ENCODE results near the gene CFDP1.

The CFDP1 gene

GRCh38 chr16:75257886-75258806, 175.2 kb downstream of the CFDP1 start:
- Histone ChIP-seq H3K4me3 (no peak overlapping the region), H4K20me1 (peaks cover 68% of the 10 kb centered on the region), H3K27me3 (peaks cover 28% of the 10 kb centered on the region), H3K4me1 (peaks cover 5% of the 10 kb centered on the region; the same call in 1 of the 2 replicates), H3K27ac (no peak overlapping the region), H3K9ac (no peak overlapping the region), H3K4me2 (no peak overlapping the region), H3K36me3 (no peaks in the 10 kb centered on the region), H3K9me3 (no peaks in the 10 kb centered on the region)
- TF ChIP-seq Cebpa-rat (IDR thresholded peaks at IDR 0.05), result no peak

- no peak for TF ChIP-seq Cebpa-rat (IDR thresholded peaks at IDR 0.05)
- peaks cover 28% of the 10 kb centered on the region for H3K27me3 ChIP-seq
- no peaks in the 10 kb centered on the region for H3K36me3 ChIP-seq
- no peak overlapping the region for H3K4me3 ChIP-seq
- H3K9ac ChIP-seq, result no peak overlapping the region
- H3K4me1 ChIP-seq, result peaks cover 5% of the 10 kb centered on the region; the same call in 1 of the 2 replicates
- H3K4me2 ChIP-seq, result no peak overlapping the region
- H3K9me3 ChIP-seq, result no peaks in the 10 kb centered on the region
- no peak overlapping the region for H3K27ac ChIP-seq
- H4K20me1 ChIP-seq, result peaks cover 70% of the 10 kb centered on the region
Measured at GRCh38 chr16:75256696-75257343, 176.5 kb downstream of the CFDP1 start.

GRCh38 chr16:75256059-75256571, 177.2 kb downstream of the CFDP1 start:
- peaks cover 68% of the 10 kb centered on the region for H4K20me1 ChIP-seq
- no peak overlapping the region for H3K9ac ChIP-seq
- H3K4me2 ChIP-seq, result no peak overlapping the region

GRCh38 chr16:75254359-75254837, 178.9 kb downstream of the CFDP1 start:
- Histone ChIP-seq H3K4me2 (no peak overlapping the region), H3K36me3 (no peaks in the 10 kb centered on the region), H3K9me3 (no peaks in the 10 kb centered on the region), H3K4me1 (peaks cover 18% of the 10 kb centered on the region), H3K27ac (no peak overlapping the region), H3K4me3 (no peak overlapping the region), H3K9ac (no peak overlapping the region), H4K20me1 (peaks cover 83% of the 10 kb centered on the region), H3K27me3 (peaks cover 48% of the 10 kb centered on the region)
- no peak for TF ChIP-seq Cebpa-rat (IDR thresholded peaks at IDR 0.05)

More at GRCh38 chr16:75256059-75256571, 177.2 kb downstream of the CFDP1 start:
- H3K4me1 ChIP-seq, result peaks cover 8% of the 10 kb centered on the region
- no peak overlapping the region for H3K27ac ChIP-seq
- TF ChIP-seq Cebpa-rat (IDR thresholded peaks at IDR 0.05), result no peak
- H3K9me3 ChIP-seq, result no peaks in the 10 kb centered on the region
- no peaks in the 10 kb centered on the region for H3K36me3 ChIP-seq
- H3K4me3 ChIP-seq, result no peak overlapping the region
- peaks cover 34% of the 10 kb centered on the region for H3K27me3 ChIP-seq

GRCh38 chr16:75252946-75253911, 180.1 kb downstream of the CFDP1 start:
- no peak overlapping the region for H3K4me3 ChIP-seq
- no peaks in the 10 kb centered on the region for H3K9me3 ChIP-seq
- H3K4me2 ChIP-seq, result no peak overlapping the region
- no peaks in the 10 kb centered on the region for H3K36me3 ChIP-seq
- peaks cover 84% of the 10 kb centered on the region for H4K20me1 ChIP-seq
- peaks cover 60% of the 10 kb centered on the region for H3K27me3 ChIP-seq
- H3K27ac ChIP-seq, result no peak overlapping the region
- no peak overlapping the region for H3K9ac ChIP-seq
- no peak for TF ChIP-seq Cebpa-rat (IDR thresholded peaks at IDR 0.05)
- peaks cover 22% of the 10 kb centered on the region for H3K4me1 ChIP-seq

- H3K9ac ChIP-seq, result no peak overlapping the region
- H3K4me1 ChIP-seq, result peaks cover 29% of the 10 kb centered on the region
- no peaks in the 10 kb centered on the region for H3K9me3 ChIP-seq
- TF ChIP-seq Cebpa-rat (IDR thresholded peaks at IDR 0.05), result no peak
- H3K4me3 ChIP-seq, result no peak overlapping the region
- no peak overlapping the region for H3K4me2 ChIP-seq
- no peak overlapping the region for H3K27ac ChIP-seq
- H3K36me3 ChIP-seq, result no peaks in the 10 kb centered on the region
- H4K20me1 ChIP-seq, result peaks cover 88% of the 10 kb centered on the region
- peaks cover 70% of the 10 kb centered on the region for H3K27me3 ChIP-seq
Measured at GRCh38 chr16:75252049-75252864, 181.0 kb downstream of the CFDP1 start.

GRCh38 chr16:75251280-75252048, 181.8 kb downstream of the CFDP1 start, which contains the start of gene BCAR1:
Gene BCAR1, minus strand, starts transcription at chr16:75251624. Its CDS starts 142 bp downstream, at chr16:75251482.
- no peak for TF ChIP-seq Cebpa-rat (IDR thresholded peaks at IDR 0.05)
- Histone ChIP-seq H3K4me2 (peak within 1 kb of the TSS; percentile 99), H4K20me1 (peaks cover 88% of the 10 kb centered on the region), H3K27me3 (peaks cover 75% of the 10 kb centered on the region), H3K9me3 (no peaks in the 10 kb centered on the region), H3K27ac (no peak within 1 kb of the TSS), H3K4me3 (peak within 1 kb of the TSS; percentile 70), H3K4me1 (peaks cover 29% of the 10 kb centered on the region), H3K9ac (peak within 1 kb of the TSS; percentile 38; the same call in 1 of the 2 replicates), H3K36me3 (no peaks in the 10 kb centered on the region)
